CD4-positive, alpha-beta T cell treated with Interleukin-2 at 100 ng/mL for 4 hours (primary cell): Measurements from ENCODE around the gene ZFHX3.
"Not testable (repeated sequence)": the region's sequence is repeated elsewhere in the genome, so short reads cannot be mapped to it uniquely, and the experiment has no call there.

Experiments used
- DNase-seq: peaks from one replicate; pipeline ENCODE4 v3.0.0-alpha.2; 2020; ENCODE audit warnings: low spot score

The ZFHX3 gene

GRCh38 chr16:73047536-73048291 lies at the start of gene ZFHX3:
ZFHX3 (minus strand) TSS chr16:73048128; CDS start chr16:72960145, 87,983 bp downstream.
- peak; percentile 26 for DNase-seq

- DNase-seq, result no peak
These were observed 48.6 kb upstream of the ZFHX3 start for GRCh38 chr16:73096510-73096909.

GRCh38 chr16:73095885-73096421 lies 48.0 kb upstream of the ZFHX3 start:
- DNase-seq, result no peak

GRCh38 chr16:73095142-73095820 lies 47.4 kb upstream of the ZFHX3 start:
- DNase-seq, result no peak

- DNase-seq, result no peak
These were observed 46.4 kb upstream of the ZFHX3 start for GRCh38 chr16:73094371-73094770.

GRCh38 chr16:73093146-73094144 lies 45.5 kb upstream of the ZFHX3 start:
- no peak for DNase-seq

- no peak for DNase-seq
These were observed 44.4 kb upstream of the ZFHX3 start for GRCh38 chr16:73092236-73092781.

GRCh38 chr16:73091174-73091573 lies 43.2 kb upstream of the ZFHX3 start:
- no peak for DNase-seq

- DNase-seq, result no peak
These were observed 41.5 kb upstream of the ZFHX3 start for GRCh38 chr16:73089420-73089819.

GRCh38 chr16:73086108-73086507 lies 38.2 kb upstream of the ZFHX3 start:
- no peak for DNase-seq

- DNase-seq, result no peak
These were observed 35.3 kb upstream of the ZFHX3 start for GRCh38 chr16:73083271-73083670.

- DNase-seq, result not testable (repeated sequence)
These were observed 34.7 kb upstream of the ZFHX3 start for GRCh38 chr16:73082634-73083051.

- DNase-seq, result no peak
These were observed 33.0 kb upstream of the ZFHX3 start for GRCh38 chr16:73080931-73081330.

GRCh38 chr16:73076324-73076810 lies 28.4 kb upstream of the ZFHX3 start:
- no peak for DNase-seq

- DNase-seq, result no peak
These were observed 26.5 kb upstream of the ZFHX3 start for GRCh38 chr16:73074382-73074781.

GRCh38 chr16:73072051-73072450 lies 24.1 kb upstream of the ZFHX3 start:
- DNase-seq, result not testable (repeated sequence)

- DNase-seq, result no peak
These were observed 23.4 kb upstream of the ZFHX3 start for GRCh38 chr16:73071131-73071940.

GRCh38 chr16:73069581-73070262 lies 21.8 kb upstream of the ZFHX3 start:
- no peak for DNase-seq

- no peak for DNase-seq
These were observed 20.8 kb upstream of the ZFHX3 start for GRCh38 chr16:73068541-73069401.
